AG09309 (cell line): Measurements from ENCODE around the gene C20orf144.

Experiments
- DNase-seq: peaks from one replicate; pipeline ENCODE4 v3.0.0-alpha.2; 2010; ENCODE audit warnings: low read depth
- H3K4me3 ChIP-seq: 2 replicates; pipeline ENCODE4 v1.5.1; 2011; ENCODE audit warnings: mild to moderate bottlenecking, low read depth, low read length, moderate library complexity; ENCODE audit not compliant: control insufficient read depth
- TF ChIP-seq, protein P1 (sequence below): IDR thresholded peaks from 2 replicates; pipeline ENCODE4 v1.5.1; 2011; ENCODE audit warnings: mild to moderate bottlenecking, low read depth, low read length, inconsistent platforms; ENCODE audit not compliant: insufficient read depth, control insufficient read depth; ENCODE audit errors: missing control alignments

Gene C20orf144

DNA sequence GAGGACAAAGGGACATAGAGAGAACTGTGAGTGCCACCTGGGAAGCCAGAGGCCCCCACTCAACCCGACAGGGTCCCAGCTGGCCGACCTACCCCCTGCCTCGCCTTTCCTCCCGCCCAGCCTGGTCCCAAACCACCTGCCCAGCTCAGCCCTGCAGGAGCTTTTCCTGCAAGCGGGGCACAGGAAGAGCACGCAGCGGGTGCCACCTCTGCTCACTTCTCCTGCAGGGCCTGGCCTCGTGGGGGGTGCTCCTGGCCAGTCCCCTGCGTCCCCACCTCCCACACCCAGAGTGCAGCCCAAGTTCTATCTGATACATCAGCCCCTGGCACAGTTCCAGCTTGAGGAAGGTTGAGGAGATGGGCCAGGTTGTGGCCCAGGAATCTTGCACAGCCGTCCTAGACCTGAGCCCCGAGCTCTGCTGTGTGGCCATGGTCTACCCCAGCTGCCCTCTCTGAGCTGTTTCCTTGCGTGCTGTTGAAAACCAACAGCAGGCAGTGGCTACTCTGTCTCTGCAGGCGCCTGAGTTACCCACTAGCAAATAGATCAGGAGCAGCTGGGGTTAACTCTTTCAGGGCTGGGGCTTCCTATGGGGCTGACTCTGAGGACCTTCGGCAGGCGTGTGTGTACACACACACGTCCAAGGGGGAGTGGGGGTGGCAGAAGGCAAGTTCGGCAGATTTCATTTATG lies 10.4 kb downstream of the C20orf144 start:
- H3K4me3 ChIP-seq: peak overlapping the region; percentile 76
- TF ChIP-seq, protein P1, sequence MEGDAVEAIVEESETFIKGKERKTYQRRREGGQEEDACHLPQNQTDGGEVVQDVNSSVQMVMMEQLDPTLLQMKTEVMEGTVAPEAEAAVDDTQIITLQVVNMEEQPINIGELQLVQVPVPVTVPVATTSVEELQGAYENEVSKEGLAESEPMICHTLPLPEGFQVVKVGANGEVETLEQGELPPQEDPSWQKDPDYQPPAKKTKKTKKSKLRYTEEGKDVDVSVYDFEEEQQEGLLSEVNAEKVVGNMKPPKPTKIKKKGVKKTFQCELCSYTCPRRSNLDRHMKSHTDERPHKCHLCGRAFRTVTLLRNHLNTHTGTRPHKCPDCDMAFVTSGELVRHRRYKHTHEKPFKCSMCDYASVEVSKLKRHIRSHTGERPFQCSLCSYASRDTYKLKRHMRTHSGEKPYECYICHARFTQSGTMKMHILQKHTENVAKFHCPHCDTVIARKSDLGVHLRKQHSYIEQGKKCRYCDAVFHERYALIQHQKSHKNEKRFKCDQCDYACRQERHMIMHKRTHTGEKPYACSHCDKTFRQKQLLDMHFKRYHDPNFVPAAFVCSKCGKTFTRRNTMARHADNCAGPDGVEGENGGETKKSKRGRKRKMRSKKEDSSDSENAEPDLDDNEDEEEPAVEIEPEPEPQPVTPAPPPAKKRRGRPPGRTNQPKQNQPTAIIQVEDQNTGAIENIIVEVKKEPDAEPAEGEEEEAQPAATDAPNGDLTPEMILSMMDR: no peak
- no peak for DNase-seq

GRCh38 chr20:33673114-33673409 lies 10.9 kb downstream of the C20orf144 start:
- DNase-seq: no peak
- H3K4me3 ChIP-seq: peak overlapping the region; percentile 76
- TF ChIP-seq, protein P1: no peak

DNA sequence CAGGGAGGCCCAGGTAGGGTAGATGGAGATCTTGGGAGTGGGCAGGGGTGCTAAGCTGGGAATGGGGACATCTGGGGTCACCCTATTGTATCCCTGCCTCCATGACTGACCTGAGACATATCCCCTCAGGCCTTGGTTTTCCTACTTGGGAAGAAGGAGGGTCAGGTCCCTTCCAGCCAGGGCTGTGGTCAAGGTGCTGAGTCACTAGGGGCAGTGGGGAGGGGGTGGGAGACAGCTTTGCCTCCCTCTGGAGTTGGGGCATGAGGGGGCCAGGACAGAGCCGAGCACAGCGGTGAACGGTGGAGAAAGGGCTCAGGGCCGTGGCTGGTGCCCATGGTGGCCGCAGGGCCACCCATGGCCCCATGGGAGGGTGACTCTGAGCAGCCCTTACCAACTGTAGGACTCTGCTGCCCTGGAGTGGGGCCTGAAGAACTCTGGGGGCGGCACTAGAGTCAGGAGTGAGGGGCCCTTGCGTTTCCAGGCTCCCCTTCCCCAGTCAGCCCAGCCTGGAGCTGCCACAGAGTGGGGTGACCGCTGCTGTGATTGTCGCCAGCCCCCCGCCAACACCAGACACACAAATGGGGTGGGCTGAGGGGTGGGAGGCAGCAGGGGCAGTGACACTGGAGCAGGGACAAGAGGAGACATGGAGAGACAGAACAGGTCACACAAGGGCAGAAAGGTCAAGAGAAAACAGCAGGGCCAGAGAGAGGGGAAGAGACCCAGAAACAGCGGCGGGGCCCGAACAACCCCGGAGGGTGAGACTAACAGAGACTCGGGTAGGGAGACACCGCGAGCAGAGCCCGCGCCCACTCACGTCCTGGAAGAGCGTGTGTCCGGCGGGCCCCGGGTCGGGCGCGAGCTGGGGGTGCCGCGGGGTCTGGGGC lies 11.5 kb downstream of the C20orf144 start:
- TF ChIP-seq, protein P1: no peak
- H3K4me3 ChIP-seq: peak overlapping the region; percentile 76
- DNase-seq: no peak

- DNase-seq: no peak
- TF ChIP-seq, protein P1: no peak
- peak within 1 kb of the TSS; percentile 76 for H3K4me3 ChIP-seq
Measured at GRCh38 chr20:33674294-33675135, 12.4 kb downstream of the C20orf144 start, which contains the start of gene NECAB3. Gene NECAB3, minus strand, starts transcription at chr20:33674428. Its CDS starts 76 bp downstream, at chr20:33674352.

GRCh38 chr20:33675136-33675959 lies 13.2 kb downstream of the C20orf144 start:
- TF ChIP-seq, protein P1: no peak
- H3K4me3 ChIP-seq: peak overlapping the region; percentile 53
- no peak for DNase-seq
